K562 treated with DMSO at 1 percent for 12 hours (cell line): ENCODE results near the gene TRDN. TPM values are rescaled to one million over a fixed set of nuclear protein-coding genes. Genes with fewer than 3 reads are reported as not detected.

Source experiments
- total RNA-seq: library from RNA; unstranded; fragments of 300-600 nt; gene quantifications from 2 replicates; pipeline ENCODE4 v1.2.3, GENCODE V29; 2022; ENCODE audit not compliant: insufficient read depth

Gene TRDN, protein sequence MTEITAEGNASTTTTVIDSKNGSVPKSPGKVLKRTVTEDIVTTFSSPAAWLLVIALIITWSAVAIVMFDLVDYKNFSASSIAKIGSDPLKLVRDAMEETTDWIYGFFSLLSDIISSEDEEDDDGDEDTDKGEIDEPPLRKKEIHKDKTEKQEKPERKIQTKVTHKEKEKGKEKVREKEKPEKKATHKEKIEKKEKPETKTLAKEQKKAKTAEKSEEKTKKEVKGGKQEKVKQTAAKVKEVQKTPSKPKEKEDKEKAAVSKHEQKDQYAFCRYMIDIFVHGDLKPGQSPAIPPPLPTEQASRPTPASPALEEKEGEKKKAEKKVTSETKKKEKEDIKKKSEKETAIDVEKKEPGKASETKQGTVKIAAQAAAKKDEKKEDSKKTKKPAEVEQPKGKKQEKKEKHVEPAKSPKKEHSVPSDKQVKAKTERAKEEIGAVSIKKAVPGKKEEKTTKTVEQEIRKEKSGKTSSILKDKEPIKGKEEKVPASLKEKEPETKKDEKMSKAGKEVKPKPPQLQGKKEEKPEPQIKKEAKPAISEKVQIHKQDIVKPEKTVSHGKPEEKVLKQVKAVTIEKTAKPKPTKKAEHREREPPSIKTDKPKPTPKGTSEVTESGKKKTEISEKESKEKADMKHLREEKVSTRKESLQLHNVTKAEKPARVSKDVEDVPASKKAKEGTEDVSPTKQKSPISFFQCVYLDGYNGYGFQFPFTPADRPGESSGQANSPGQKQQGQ
- total RNA-seq: not detected in 2 replicates

GRCh38 chr6:123636782-123637181, at the start of gene TRDN:
Gene TRDN (minus strand): TSS chr6:123636950. CDS start chr6:123636775, 175 bp downstream.

Other genes with a start within 250 kb of the TRDN start
- not detected in 2 replicates for gene NKAIN2, start 166.9 kb upstream of the TRDN start, total RNA-seq